Measurements from ENCODE around the gene FBXO47. TPM values are rescaled to one million over a fixed set of nuclear protein-coding genes. Genes with fewer than 3 reads are reported as not detected.

FBXO47 gene
- total RNA-seq, 4 donors from 2014 or later: not detected

GRCh38 chr17:38907930-38908675, 59.1 kb downstream of the FBXO47 start:
- Histone ChIP-seq H3K27me3 (no peaks in the 10 kb centered on the region), H3K9me3 (no peaks in the 10 kb centered on the region), H3K4me3 (no peak overlapping the region), H3K36me3 (no peaks in the 10 kb centered on the region), H3K4me1 (peaks cover 38 to 42% of the 10 kb centered on the region in 2 donors), H3K27ac (peak overlapping the region; percentile 29 to 64 (median 48))
- intact Hi-C loops (cut with DNase I; ENCODE audit: low total_unique reads): no loop called here
- in situ Hi-C loops (cut with MboI; ENCODE audit: low sequenced_read_pairs in 4 of 4): no loop called here
- DNase-seq (no peak), ATAC-seq (no peak)
- TF ChIP-seq POLR2A (IDR thresholded peaks at IDR 0.05) (no peak), CTCF (IDR thresholded peaks at IDR 0.05 in 4 of 5, conservative IDR thresholded peaks at IDR 0.05 in 1 of 5) (no peak)

GRCh38 chr17:38906460-38907228, 60.6 kb downstream of the FBXO47 start:
- H3K9me3 ChIP-seq: no peaks in the 10 kb centered on the region
- H3K4me1 ChIP-seq: peaks cover 35 to 39% of the 10 kb centered on the region in 2 donors
- DNase-seq (no peak), ATAC-seq (peak in 1 of 2 donors; percentile 34)
- H3K27ac ChIP-seq: peak overlapping the region; percentile 27 to 64 (median 47)
- TF ChIP-seq CTCF (IDR thresholded peaks at IDR 0.05 in 4 of 5, conservative IDR thresholded peaks at IDR 0.05 in 1 of 5) (no peak), POLR2A (IDR thresholded peaks at IDR 0.05) (no peak)
- intact Hi-C loops (cut with DNase I; ENCODE audit: low total_unique reads): no loop called here
- H3K4me3 ChIP-seq: no peak overlapping the region
- no peaks in the 10 kb centered on the region for H3K27me3 ChIP-seq
- in situ Hi-C loops (cut with MboI; ENCODE audit: low sequenced_read_pairs in 4 of 4): no loop called here
- no peaks in the 10 kb centered on the region for H3K36me3 ChIP-seq

DNA sequence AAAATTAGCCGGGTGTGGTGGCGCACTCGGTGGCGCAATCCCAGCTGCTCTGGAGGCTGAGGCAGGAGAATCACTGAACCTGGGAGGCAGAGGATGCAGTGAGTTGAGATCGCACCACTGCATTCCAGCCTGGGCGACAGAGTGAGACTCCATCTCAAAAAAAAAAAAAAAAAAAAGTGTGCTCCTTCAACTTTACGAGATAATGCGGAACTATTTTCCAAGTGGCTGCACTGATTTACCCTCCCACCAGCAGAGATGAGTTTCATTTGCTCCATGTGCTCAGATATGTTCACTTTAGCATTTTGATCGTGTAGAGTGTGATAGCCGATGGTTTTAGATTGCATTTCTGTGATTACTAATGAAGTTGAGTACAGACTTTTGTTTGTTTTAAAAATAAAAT, 61.8 kb downstream of the FBXO47 start:
- DNase-seq: no peak
- H3K9me3 ChIP-seq: no peaks in the 10 kb centered on the region
- TF ChIP-seq POLR2A (IDR thresholded peaks at IDR 0.05): no peak
- no peak for TF ChIP-seq CTCF (IDR thresholded peaks at IDR 0.05 in 4 of 5, conservative IDR thresholded peaks at IDR 0.05 in 1 of 5)
- H3K36me3 ChIP-seq: no peaks in the 10 kb centered on the region
- H3K4me1 ChIP-seq: peaks cover 44 to 47% of the 10 kb centered on the region in 2 donors
- ATAC-seq: no peak
- intact Hi-C loops (cut with DNase I; ENCODE audit: low total_unique reads): no loop called here
- no peaks in the 10 kb centered on the region for H3K27me3 ChIP-seq
- H3K4me3 ChIP-seq: no peak overlapping the region
- in situ Hi-C loops (cut with MboI; ENCODE audit: low sequenced_read_pairs in 4 of 4): no loop called here
- H3K27ac ChIP-seq: peak overlapping the region in 1 of 4 donors; percentile 64

DNA sequence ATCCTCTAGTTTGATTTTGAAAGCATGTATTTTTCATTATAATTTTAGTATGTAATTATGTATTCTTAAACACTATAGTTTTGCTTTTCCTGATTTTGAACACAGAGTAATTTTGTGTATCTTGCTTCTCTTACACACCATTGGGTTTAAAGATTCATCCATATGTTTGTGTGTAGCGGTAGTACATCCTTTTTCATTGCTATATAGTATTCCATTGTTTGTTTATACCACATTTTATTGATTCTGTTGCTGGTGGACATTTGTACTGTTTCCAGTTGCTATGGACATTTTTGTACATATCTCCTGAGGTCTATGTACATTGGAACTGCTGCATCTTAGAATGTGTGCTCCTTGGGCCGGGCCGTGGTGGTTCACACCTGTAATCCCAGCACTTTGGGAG, 62.3 kb downstream of the FBXO47 start:
- Histone ChIP-seq H3K4me3 (no peak overlapping the region), H3K9me3 (no peaks in the 10 kb centered on the region), H3K4me1 (peaks cover 45 to 48% of the 10 kb centered on the region in 2 donors), H3K36me3 (no peaks in the 10 kb centered on the region), H3K27me3 (no peaks in the 10 kb centered on the region), H3K27ac (no peak overlapping the region)
- intact Hi-C loops (cut with DNase I; ENCODE audit: low total_unique reads) (no loop called here), in situ Hi-C loops (cut with MboI; ENCODE audit: low sequenced_read_pairs in 4 of 4) (no loop called here)
- ATAC-seq (no peak), DNase-seq (no peak)
- TF ChIP-seq CTCF (IDR thresholded peaks at IDR 0.05 in 4 of 5, conservative IDR thresholded peaks at IDR 0.05 in 1 of 5) (no peak), POLR2A (IDR thresholded peaks at IDR 0.05) (no peak)
